Lung (tissue), 12 donors: ENCODE results near the gene BANK1. TPM values are rescaled to one million over a fixed set of nuclear protein-coding genes. Genes with fewer than 3 reads are reported as not detected.

Experiments used
- ATAC-seq: fragments of 200-7000 bp; cut with Tn5 transposase; one replicate; pipeline ENCODE4 v1.9.1; 2020; ENCODE audit warnings: moderate number of reproducible peaks; ENCODE audit not compliant: insufficient read depth, low FRiP score
- DNase-seq, 3 donors: peaks; one replicate each; pipeline ENCODE4 v3.0.0-alpha.2; 2013 to 2017
- H3K27ac ChIP-seq, 2 donors: one replicate each; pipeline ENCODE4 v1.5.1; 2013; ENCODE audit warnings: mild to moderate bottlenecking in 2 of 2, moderate library complexity in 2 of 2, control low read depth in 1 of 2, inconsistent platforms in 1 of 2, low read depth in 1 of 2, low read length in 1 of 2
- H3K27me3 ChIP-seq, 3 donors: one replicate each; pipeline ENCODE4 v1.5.1; 2013; ENCODE audit warnings: low read length in 2 of 3; ENCODE audit not compliant: control insufficient read depth in 3 of 3, insufficient read depth in 3 of 3
- H3K36me3 ChIP-seq, 4 donors: one replicate each; pipeline ENCODE4 v1.5.1; 2013; ENCODE audit warnings: low read length in 4 of 4, mild to moderate bottlenecking in 1 of 4, moderate library complexity in 1 of 4; ENCODE audit not compliant: control insufficient read depth in 4 of 4, insufficient read depth in 4 of 4
- H3K4me1 ChIP-seq, 5 donors: one replicate each; pipeline ENCODE4 v1.5.1; 2013; ENCODE audit warnings: low read length in 5 of 5, mild to moderate bottlenecking in 2 of 5, moderate library complexity in 1 of 5; ENCODE audit not compliant: control insufficient read depth in 5 of 5, insufficient read depth in 5 of 5
- H3K4me3 ChIP-seq: one replicate; pipeline ENCODE4 v1.5.1; 2013; ENCODE audit warnings: mild to moderate bottlenecking, control low read depth, moderate library complexity
- H3K9ac ChIP-seq, 2 donors: one replicate each; pipeline ENCODE4 v1.5.1; 2013; ENCODE audit warnings: low read length in 2 of 2, control low read depth in 1 of 2; ENCODE audit not compliant: insufficient read depth in 1 of 2
- H3K9me3 ChIP-seq, 4 donors: one replicate each; pipeline ENCODE4 v1.5.1; 2013; ENCODE audit warnings: low read length in 3 of 4, mild to moderate bottlenecking in 1 of 4, moderate library complexity in 1 of 4; ENCODE audit not compliant: control insufficient read depth in 4 of 4, insufficient read depth in 3 of 4
- CTCF ChIP-seq: IDR thresholded peaks from 2 replicates; pipeline ENCODE4 v1.5.1; 2012; ENCODE audit warnings: mild to moderate bottlenecking; ENCODE audit errors: control extremely low read depth, extremely low read depth
- WGBS, 2 donors: extraction: QIAGEN DNeasy Blood & Tissue Kit; methylation state at CpG; one replicate each; pipeline ENCODE4 v1.1.7; 2013; 5-methylcytosine and 5-hydroxymethylcytosine counted together
- polyA plus RNA-seq, 2 donors: library from polyadenylated mRNA; stranded (reverse); fragments of 200-250 nt; gene quantifications; one replicate each; pipeline ENCODE4 v1.2.1, GENCODE V29; 2013
- total RNA-seq, 2 donors: library from RNA; depleted of rRNA in 1 of 2; stranded (reverse); fragments of >200 nt in 1 of 2; gene quantifications; one replicate each; pipeline ENCODE4 v1.2.1, GENCODE V29; 2014 to 2021
- donor health status: control.
- donor health status: control.
- donor health status: Bipolar disorder and iron deficiency.
- donor health status: healthy.
- donor health status: DM: yes; HTN: yes; CAD: no.

Gene BANK1
- total and polyA plus RNA-seq, 4 donors, result 7.0 to 20.5 (median 8.9) TPM

- Histone ChIP-seq H3K4me1 (peaks cover 0 to 4% (median 0%) of the 10 kb centered on the region in 5 donors), H3K36me3 (no peaks in the 10 kb centered on the region), H3K4me3 (no peak overlapping the region), H3K9ac (no peak overlapping the region), H3K9me3 (peaks cover 0 to 4% (median 0%) of the 10 kb centered on the region in 4 donors), H3K27me3 (no peaks in the 10 kb centered on the region), H3K27ac (no peak overlapping the region)
- ATAC-seq (no peak), DNase-seq (no peak)
- WGBS, 2 donors, result 76 to 83% methylated on average over 3 of the region's 3 CpGs
- TF ChIP-seq CTCF, result no peak
These were observed 143.3 kb downstream of the BANK1 start for GRCh38 chr4:101933855-101934254.

- no peaks in the 10 kb centered on the region for H3K36me3 ChIP-seq
- H3K9me3 ChIP-seq, result peaks cover 0 to 4% (median 0%) of the 10 kb centered on the region in 4 donors
- TF ChIP-seq CTCF, result no peak
- WGBS, 2 donors, result 73 to 80% methylated on average over 2 of the region's 2 CpGs
- peaks cover 0 to 1% (median 0%) of the 10 kb centered on the region in 5 donors for H3K4me1 ChIP-seq
- no peaks in the 10 kb centered on the region for H3K27me3 ChIP-seq
- H3K9ac ChIP-seq, result no peak overlapping the region
- DNase-seq, result no peak
- no peak overlapping the region for H3K4me3 ChIP-seq
- H3K27ac ChIP-seq, result no peak overlapping the region
- ATAC-seq, result no peak
These were observed 148.3 kb downstream of the BANK1 start for GRCh38 chr4:101938836-101939235.

GRCh38 chr4:101941816-101942358 lies 151.4 kb downstream of the BANK1 start:
- WGBS, 2 donors, result 61 to 77% methylated on average over 1 of the region's 1 CpG
- Histone ChIP-seq H3K4me1 (no peaks in the 10 kb centered on the region), H3K27me3 (no peaks in the 10 kb centered on the region), H3K4me3 (no peak overlapping the region), H3K36me3 (no peaks in the 10 kb centered on the region), H3K27ac (no peak overlapping the region), H3K9me3 (peaks cover 0 to 2% (median 0%) of the 10 kb centered on the region in 4 donors), H3K9ac (no peak overlapping the region)
- no peak for TF ChIP-seq CTCF
- ATAC-seq, result no peak
- no peak for DNase-seq

GRCh38 chr4:101942891-101943290 lies 152.4 kb downstream of the BANK1 start:
- Histone ChIP-seq H3K9ac (no peak overlapping the region), H3K27me3 (no peaks in the 10 kb centered on the region), H3K4me1 (no peaks in the 10 kb centered on the region), H3K9me3 (no peaks in the 10 kb centered on the region), H3K4me3 (no peak overlapping the region), H3K27ac (no peak overlapping the region), H3K36me3 (no peaks in the 10 kb centered on the region)
- TF ChIP-seq CTCF, result no peak
- ATAC-seq (no peak), DNase-seq (no peak)
